Stimulated activated CD4-positive, alpha-beta T cell treated with anti-CD3 and anti-CD28 coated beads, Interleukin-4, amount 100 ng/mL, for 24 hours (primary cell): ENCODE results near the gene VWF.

Experiments
- DNase-seq: peaks from one replicate; pipeline ENCODE4 v3.0.0-alpha.2; 2020

VWF gene

GRCh38 chr12:6099316-6099715 lies 25.2 kb downstream of the VWF start:
- DNase-seq = no peak

- no peak for DNase-seq
Observed at GRCh38 chr12:6097411-6097810, 27.1 kb downstream of the VWF start.

DNA sequence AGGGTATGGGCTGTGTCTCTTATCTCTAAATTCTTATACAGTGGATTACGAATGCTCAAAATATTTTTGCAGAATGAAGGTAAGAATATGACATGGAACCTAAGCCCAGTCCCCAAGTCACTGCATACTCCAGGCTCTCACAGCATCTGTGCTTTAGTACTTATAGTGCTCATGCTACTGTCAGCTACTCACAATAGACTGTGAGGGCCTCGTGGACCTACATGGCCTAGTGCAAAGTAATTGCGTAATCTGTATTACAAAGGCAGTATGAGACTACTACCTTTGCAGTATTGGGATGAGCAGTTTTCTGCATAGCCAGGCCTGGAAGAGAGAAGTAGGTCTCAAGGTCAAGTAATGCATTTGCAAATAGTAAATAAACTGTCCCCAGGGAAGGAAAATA lies 27.9 kb downstream of the VWF start:
- DNase-seq = no peak

GRCh38 chr12:6095269-6095668 lies 29.2 kb downstream of the VWF start:
- no peak for DNase-seq

- no peak for DNase-seq
Observed at GRCh38 chr12:6093764-6094163, 30.7 kb downstream of the VWF start.

DNA sequence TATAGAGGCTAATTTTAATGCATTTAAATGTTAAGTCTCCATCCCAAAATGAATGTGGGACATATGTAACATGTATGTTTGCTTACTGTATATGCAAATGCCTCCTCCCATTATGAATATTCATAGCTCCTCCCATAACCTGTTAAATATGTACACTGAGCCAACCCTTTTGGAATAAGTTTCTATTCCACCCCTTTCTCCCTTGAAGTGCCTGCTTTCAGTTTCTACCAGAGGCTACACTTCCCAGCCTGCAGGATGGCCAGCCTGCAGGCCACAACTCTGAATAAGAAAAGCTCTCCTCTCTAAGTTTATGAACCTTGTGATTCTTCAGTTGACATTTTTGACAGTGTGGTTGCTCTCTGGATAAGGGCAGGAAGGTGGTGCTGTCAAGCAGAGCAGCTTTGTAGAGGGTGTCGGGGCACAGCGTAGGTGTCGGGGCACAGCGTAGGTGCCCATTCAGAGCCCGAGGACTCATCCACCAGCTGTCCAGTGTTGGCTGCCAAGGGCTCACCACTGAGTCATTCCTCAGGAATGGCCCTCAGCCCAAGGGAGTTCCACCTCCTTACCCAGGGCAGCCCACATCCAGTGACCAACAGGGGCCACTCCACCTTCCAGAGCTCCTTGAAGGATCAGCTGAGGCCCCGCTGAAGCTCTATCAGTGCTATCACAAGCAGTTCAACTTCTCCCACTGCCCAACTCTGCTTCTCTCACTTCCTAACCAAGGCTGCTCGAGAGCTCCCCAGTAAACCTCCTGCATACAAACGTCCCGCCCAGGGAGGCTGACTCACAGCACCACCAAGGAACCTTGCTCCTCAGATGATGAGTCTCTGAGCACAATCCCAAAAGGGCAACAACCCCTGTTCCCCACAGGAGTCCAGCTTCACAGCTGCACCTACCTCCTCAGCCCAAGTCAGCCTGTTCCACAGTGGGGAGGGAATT lies 31.4 kb downstream of the VWF start:
- no peak for DNase-seq

GRCh38 chr12:6091786-6092566 lies 32.5 kb downstream of the VWF start:
- DNase-seq = no peak

GRCh38 chr12:6090803-6091202 lies 33.7 kb downstream of the VWF start:
- no peak for DNase-seq

- no peak for DNase-seq
Observed at GRCh38 chr12:6088921-6089747, 35.3 kb downstream of the VWF start.

DNA sequence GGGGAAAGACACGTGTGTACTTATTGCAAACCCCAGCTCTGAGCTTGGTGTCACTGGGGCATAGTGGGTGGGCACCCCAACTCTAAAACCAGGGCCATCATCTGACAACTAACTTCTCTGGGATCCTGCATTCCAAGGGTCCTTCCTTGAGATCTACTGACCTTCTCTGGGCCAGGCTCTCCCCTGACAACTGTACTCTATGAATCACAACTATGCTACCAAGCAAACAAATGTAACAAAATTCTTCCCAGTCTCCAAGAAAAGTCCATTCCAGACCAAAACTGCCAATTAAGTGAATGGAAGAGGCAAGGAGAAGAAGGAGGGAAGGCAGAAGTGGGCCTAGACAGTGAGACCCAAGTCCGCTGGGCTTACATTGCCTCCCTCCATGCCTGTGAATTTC lies 38.2 kb downstream of the VWF start:
- no peak for DNase-seq

- no peak for DNase-seq
Observed at GRCh38 chr12:6085841-6086240, 38.6 kb downstream of the VWF start.

GRCh38 chr12:6084969-6085450 lies 39.5 kb downstream of the VWF start:
- no peak for DNase-seq

- DNase-seq = no peak
Observed at GRCh38 chr12:6084261-6084968, 40.1 kb downstream of the VWF start.

DNA sequence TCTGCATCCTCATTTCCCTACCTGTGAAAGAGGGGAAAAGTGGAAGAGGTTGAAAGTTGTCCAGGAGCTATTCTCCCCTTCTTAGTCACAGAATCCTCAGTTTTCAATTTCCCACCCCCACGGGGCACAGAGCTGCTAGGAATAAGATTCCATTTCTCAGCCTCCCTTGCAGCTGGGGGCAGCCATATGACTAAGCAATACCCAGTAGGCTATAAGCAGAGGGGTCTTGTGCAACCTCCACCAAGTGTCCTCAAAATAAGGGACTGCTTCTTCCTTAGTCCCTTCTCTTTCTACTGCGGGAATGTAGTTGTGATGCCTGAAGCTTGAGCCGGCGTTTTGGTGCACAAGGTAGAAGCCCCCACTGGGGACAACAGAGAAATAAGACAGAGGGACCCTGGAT lies 40.9 kb downstream of the VWF start:
- no peak for DNase-seq

DNA sequence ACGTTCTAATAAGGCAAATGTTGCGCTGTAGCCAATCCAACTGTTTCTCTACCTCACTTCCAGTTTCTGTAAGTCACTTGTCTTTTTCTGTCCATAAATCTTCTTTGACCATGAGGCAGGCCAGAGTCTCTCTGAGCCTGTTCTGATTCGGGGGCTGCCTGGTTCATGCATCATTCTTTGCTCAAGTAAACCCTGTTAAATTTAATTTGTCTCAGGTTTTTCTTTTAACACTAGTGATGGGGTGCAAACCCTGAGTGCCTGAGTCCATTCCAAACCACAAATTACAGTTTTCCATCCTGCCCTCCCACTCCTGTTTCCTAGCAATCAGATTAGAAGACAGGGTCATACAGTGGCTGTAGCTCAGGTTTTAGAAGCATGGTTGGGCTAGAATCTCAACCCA lies 41.9 kb downstream of the VWF start:
- DNase-seq = no peak

GRCh38 chr12:6080149-6081045 lies 44.1 kb downstream of the VWF start:
- DNase-seq = no peak

GRCh38 chr12:6078398-6079096 lies 45.9 kb downstream of the VWF start:
- no peak for DNase-seq

DNA sequence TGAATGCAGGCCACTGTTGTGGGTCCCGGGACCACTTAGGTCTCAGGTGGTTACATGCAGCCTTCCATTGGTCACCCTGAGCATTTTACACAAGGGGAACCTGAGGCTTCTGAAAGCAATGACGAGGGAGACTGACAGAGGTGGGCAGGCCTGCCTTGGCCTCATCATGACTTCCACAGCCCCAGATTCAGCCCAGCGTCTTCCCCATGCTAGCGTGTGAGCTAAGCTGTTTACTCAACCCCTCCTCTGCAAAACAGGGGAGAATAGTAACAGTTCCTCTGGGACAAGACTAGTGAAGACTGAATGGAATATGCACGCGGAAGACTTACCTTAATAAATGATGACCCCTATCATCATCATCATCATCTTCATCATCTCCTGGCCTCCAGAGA lies 46.8 kb downstream of the VWF start:
- DNase-seq = no peak

- no peak for DNase-seq
Observed at GRCh38 chr12:6076776-6077691, 47.4 kb downstream of the VWF start.

GRCh38 chr12:6076346-6076745 lies 48.1 kb downstream of the VWF start:
- DNase-seq = no peak
